ENCODE measurements around the gene MARS1.

MARS1 gene

GRCh38 chr12:57530396-57531142 is 42.7 kb downstream of the MARS1 start:
- no peak overlapping the region for H3K4me3 ChIP-seq (ENCODE audit: low read length)
- no peak for DNase-seq (ENCODE audit: low read depth)
- no peak for TF ChIP-seq CTCF (conservative IDR thresholded peaks at IDR 0.05; ENCODE audit: low read length)

- TF ChIP-seq CTCF (conservative IDR thresholded peaks at IDR 0.05; ENCODE audit: low read length) = no peak
- H3K4me3 ChIP-seq (ENCODE audit: low read length) = no peak overlapping the region
- no peak for DNase-seq (ENCODE audit: low read depth)
These were observed 44.0 kb downstream of the MARS1 start for GRCh38 chr12:57531836-57532235.

- DNase-seq (ENCODE audit: low read depth) = no peak
These were observed 45.2 kb downstream of the MARS1 start for GRCh38 chr12:57533108-57533507.

GRCh38 chr12:57534250-57534649 is 46.4 kb downstream of the MARS1 start:
- DNase-seq (ENCODE audit: low read depth) = no peak
- TF ChIP-seq CTCF (conservative IDR thresholded peaks at IDR 0.05; ENCODE audit: low read length) = no peak
- no peak overlapping the region for H3K4me3 ChIP-seq (ENCODE audit: low read length)

More at GRCh38 chr12:57533108-57533507, 45.2 kb downstream of the MARS1 start:
- H3K4me3 ChIP-seq (ENCODE audit: low read length) = no peak overlapping the region
- TF ChIP-seq CTCF (conservative IDR thresholded peaks at IDR 0.05; ENCODE audit: low read length) = no peak

- TF ChIP-seq CTCF (conservative IDR thresholded peaks at IDR 0.05; ENCODE audit: low read length) = no peak
- no peak for DNase-seq (ENCODE audit: low read depth)
- no peak overlapping the region for H3K4me3 ChIP-seq (ENCODE audit: low read length)
These were observed 47.2 kb downstream of the MARS1 start for GRCh38 chr12:57534991-57535543.

- no peak overlapping the region for H3K4me3 ChIP-seq (ENCODE audit: low read length)
- no peak for TF ChIP-seq CTCF (conservative IDR thresholded peaks at IDR 0.05; ENCODE audit: low read length)
- DNase-seq (ENCODE audit: low read depth) = no peak
These were observed 48.1 kb downstream of the MARS1 start for GRCh38 chr12:57535764-57536596.
